CD14-positive monocyte (primary cell): Measurements from ENCODE around the gene CNTN5. TPM values are rescaled to one million over a fixed set of nuclear protein-coding genes. Genes with fewer than 3 reads are reported as not detected.
"Not testable (repeated sequence)": the region's sequence is repeated elsewhere in the genome, so short reads cannot be mapped to it uniquely, and the experiment has no call there.

Experiments used
- DNase-seq, 3 donors: peaks; one replicate each; pipeline ENCODE4 v3.0.0-alpha.2; 2011 to 2022
- H2AFZ ChIP-seq: 2 replicates; pipeline ENCODE4 v1.6.0; 2012; ENCODE audit warnings: mild to moderate bottlenecking, low read depth, low read length, inconsistent platforms; ENCODE audit not compliant: insufficient read depth, poor library complexity, severe bottlenecking
- H3K27ac ChIP-seq, 2 donors: 1 replicate in 1 of 2; 2 replicates in 1 of 2; pipeline ENCODE4 v1.5.1; 2012 to 2013; ENCODE audit warnings: low read length in 2 of 2, control low read depth in 1 of 2, inconsistent platforms in 1 of 2, low read depth in 1 of 2, mild to moderate bottlenecking in 1 of 2
- H3K27me3 ChIP-seq, 2 donors: one replicate each; pipeline versions ENCODE4 v1.6.0 to v1.6.1; 2011 to 2013; ENCODE audit warnings: low read length in 2 of 2; ENCODE audit not compliant: control insufficient read depth in 2 of 2, insufficient read depth in 2 of 2
- H3K36me3 ChIP-seq, 2 donors: replicated peaks in 1 of 2; 1 replicate in 1 of 2; 2 replicates in 1 of 2; pipeline versions ENCODE4 v1.5.1 to v1.6.1; 2012 to 2013; ENCODE audit warnings: low read length in 2 of 2, control low read depth in 1 of 2, inconsistent platforms in 1 of 2, mild to moderate bottlenecking in 1 of 2; ENCODE audit not compliant: insufficient read depth in 2 of 2, control insufficient read depth in 1 of 2
- H3K4me1 ChIP-seq, 2 donors: 1 replicate in 1 of 2; 2 replicates in 1 of 2; pipeline versions ENCODE4 v1.5.1 to v1.6.1; 2012 to 2013; ENCODE audit warnings: low read length in 2 of 2, control low read depth in 1 of 2, inconsistent platforms in 1 of 2, mild to moderate bottlenecking in 1 of 2, moderate library complexity in 1 of 2; ENCODE audit not compliant: insufficient read depth in 2 of 2, control insufficient read depth in 1 of 2
- H3K4me2 ChIP-seq: replicated peaks from 2 replicates; pipeline ENCODE3; 2012; ENCODE audit warnings: low read length, moderate library complexity, mild to moderate bottlenecking; ENCODE audit not compliant: poor library complexity, severe bottlenecking; ENCODE audit errors: extremely low read depth
- H3K4me3 ChIP-seq, 3 experiments: fragments of 200-600 bp in 1 of 3; sonication (generic) in 1 of 3; replicated peaks in 1 of 3; 1 replicate in 2 of 3; 2 replicates in 1 of 3; pipeline ENCODE4 v1.5.1; 2011 to 2013; ENCODE audit warnings: low read length in 3 of 3, mild to moderate bottlenecking in 3 of 3, control low read depth in 2 of 3, low read depth in 2 of 3, inconsistent platforms in 1 of 3, moderate library complexity in 1 of 3
- H3K79me2 ChIP-seq: 2 replicates; pipeline ENCODE4 v1.6.0; 2012; ENCODE audit warnings: mild to moderate bottlenecking, control low read depth, inconsistent platforms, low read length, moderate library complexity; ENCODE audit not compliant: insufficient read depth
- H3K9ac ChIP-seq: 2 replicates; pipeline ENCODE4 v1.6.0; 2017; ENCODE audit warnings: low read length, mild to moderate bottlenecking; ENCODE audit not compliant: insufficient read depth, poor library complexity, severe bottlenecking
- H3K9me3 ChIP-seq, 2 donors: replicated peaks in 1 of 2; 1 replicate in 1 of 2; 2 replicates in 1 of 2; pipeline versions ENCODE4 v1.5.1 to v1.6.1; 2012 to 2013; ENCODE audit warnings: low read length in 2 of 2, control low read depth in 1 of 2; ENCODE audit not compliant: control insufficient read depth in 1 of 2, insufficient read depth in 1 of 2
- H4K20me1 ChIP-seq: 2 replicates; pipeline ENCODE4 v1.6.0; 2012; ENCODE audit warnings: mild to moderate bottlenecking, low read length, control low read depth, moderate library complexity; ENCODE audit not compliant: insufficient read depth
- H3K27ac Mint-ChIP-seq, 7 donors: one replicate each; pipeline ENCODE4 v1.8.0; 2020; ENCODE audit warnings: mild to moderate bottlenecking in 7 of 7, mixed read lengths in 7 of 7, moderate library complexity in 6 of 7, inconsistent platforms in 2 of 7
- H3K27me3 Mint-ChIP-seq, 3 donors: one replicate each; pipeline ENCODE4 v1.8.0; 2021 to 2022; ENCODE audit warnings: low read depth in 3 of 3, mild to moderate bottlenecking in 3 of 3, mixed read lengths in 3 of 3, moderate library complexity in 3 of 3, inconsistent platforms in 1 of 3
- H3K36me3 Mint-ChIP-seq, 2 donors: one replicate each; pipeline ENCODE4 v1.8.0; 2020; ENCODE audit warnings: mixed read lengths in 2 of 2, inconsistent platforms in 1 of 2, mild to moderate bottlenecking in 1 of 2
- H3K4me1 Mint-ChIP-seq: one replicate; pipeline ENCODE4 v1.8.0; 2020; ENCODE audit warnings: mild to moderate bottlenecking, mixed read lengths
- H3K4me3 Mint-ChIP-seq, 2 donors: one replicate each; pipeline ENCODE4 v1.8.0; 2020; ENCODE audit warnings: mild to moderate bottlenecking in 2 of 2, mixed read lengths in 2 of 2, moderate library complexity in 1 of 2
- H3K9me3 Mint-ChIP-seq, 7 donors: one replicate each; pipeline ENCODE4 v1.8.0; 2020 to 2022; ENCODE audit warnings: mixed read lengths in 7 of 7, mild to moderate bottlenecking in 6 of 7, moderate library complexity in 6 of 7, inconsistent platforms in 2 of 7
- CTCF ChIP-seq: fragments of 200-600 bp; IDR thresholded peaks from one replicate; pipeline ENCODE4 v1.8.0; 2022; ENCODE audit warnings: antibody characterized with exemption, mild to moderate bottlenecking
- WGBS: methylation state at CpG from one replicate; pipeline ENCODE4 v1.1.5; 2013; ENCODE audit warnings: missing lambda C conversion rate; ENCODE audit not compliant: insufficient coverage; 5-methylcytosine and 5-hydroxymethylcytosine counted together
- intact Hi-C, 2 donors: fragments of 100-400 bp; cut with micrococcal nuclease; formaldehyde crosslinking; loops; one replicate each; pipeline versions ENCODE4 v1.15.0 to v1.15.1; 2023
- polyA plus RNA-seq, 3 donors: library from polyadenylated mRNA; depleted of rRNA in 1 of 3; unstranded in 2 of 3; stranded (reverse) in 1 of 3; fragments of 300-500 nt in 2 of 3; fragments of >200 nt in 1 of 3; fragmentation: Illumina TruSeq in 2 of 3; gene quantifications; 1 replicate in 2 of 3; 2 replicates in 1 of 3; pipeline ENCODE4 v1.2.3, GENCODE V29; 2012 to 2021

CNTN5 gene
- polyA plus RNA-seq, 3 donors, result not detected

GRCh38 chr11:99279266-99279665 is 258.5 kb downstream of the CNTN5 start:
- Histone ChIP-seq H3K9ac (no peak overlapping the region), H3K36me3 (no peaks in the 10 kb centered on the region), H3K27ac (no peak overlapping the region), H3K9me3 (no peaks in the 10 kb centered on the region), H3K4me1 (no peaks in the 10 kb centered on the region), H3K4me2 (no peak overlapping the region), H2AFZ (no peak overlapping the region), H4K20me1 (no peaks in the 10 kb centered on the region), H3K4me3 (no peak overlapping the region), H3K27me3 (no peaks in the 10 kb centered on the region), H3K79me2 (no peaks in the 10 kb centered on the region)
- no peak for TF ChIP-seq CTCF
- Mint-ChIP-seq H3K4me1 (no peaks in the 10 kb centered on the region), H3K27me3 (no peaks in the 10 kb centered on the region), H3K9me3 (no peaks in the 10 kb centered on the region), H3K36me3 (no peaks in the 10 kb centered on the region), H3K4me3 (no peak overlapping the region), H3K27ac (no peak overlapping the region)
- intact Hi-C loops, result no loop called here
- no peak for DNase-seq

- DNase-seq, result no peak
- Histone ChIP-seq H3K27ac (no peak overlapping the region), H2AFZ (no peak overlapping the region), H3K4me3 (no peak overlapping the region), H3K4me1 (no peaks in the 10 kb centered on the region), H3K79me2 (no peaks in the 10 kb centered on the region), H3K4me2 (no peak overlapping the region), H3K36me3 (no peaks in the 10 kb centered on the region), H3K9ac (no peak overlapping the region), H4K20me1 (no peaks in the 10 kb centered on the region), H3K27me3 (no peaks in the 10 kb centered on the region), H3K9me3 (no peaks in the 10 kb centered on the region)
- Mint-ChIP-seq H3K27me3 (no peaks in the 10 kb centered on the region), H3K36me3 (no peaks in the 10 kb centered on the region), H3K27ac (no peak overlapping the region), H3K4me1 (no peaks in the 10 kb centered on the region), H3K9me3 (peaks cover 0 to 2% (median 0%) of the 10 kb centered on the region in 7 donors), H3K4me3 (no peak overlapping the region)
- no CpG with 5 or more reads among the region's 1 CpG for WGBS
- intact Hi-C loops, result no loop called here
- no peak for TF ChIP-seq CTCF
These were observed 260.6 kb downstream of the CNTN5 start for GRCh38 chr11:99281331-99281730.

- H3K36me3 ChIP-seq, H3K79me2 ChIP-seq, intact Hi-C loops, H3K27me3 ChIP-seq, H3K27ac ChIP-seq, H3K4me3 Mint-ChIP-seq, H3K9ac ChIP-seq, DNase-seq, H3K27ac Mint-ChIP-seq, H3K9me3 ChIP-seq, H2AFZ ChIP-seq, H3K4me2 ChIP-seq, H3K4me1 ChIP-seq, H3K27me3 Mint-ChIP-seq, H3K4me1 Mint-ChIP-seq, H3K36me3 Mint-ChIP-seq, H4K20me1 ChIP-seq, H3K4me3 ChIP-seq: not testable (repeated sequence)
- 79% methylated on average over 4 of the region's 8 CpGs for WGBS
- H3K9me3 Mint-ChIP-seq, result peaks cover 2 to 11% (median 6%) of the 10 kb centered on the region in 7 donors
These were observed 277.2 kb downstream of the CNTN5 start for GRCh38 chr11:99297925-99298324.
